ENCODE results near the gene ACTRT3.
"Not testable (repeated sequence)": the region's sequence is repeated elsewhere in the genome, so short reads cannot be mapped to it uniquely, and the experiment has no call there.

The ACTRT3 gene

GRCh38 chr3:169772305-169772896, 3.0 kb upstream of the ACTRT3 start:
- peak; percentile 56 for DNase-seq

GRCh38 chr3:169771497-169772304, 2.3 kb upstream of the ACTRT3 start:
- DNase-seq, result peak; percentile 84

- peak; percentile 71 for DNase-seq
Measured at GRCh38 chr3:169764882-169765612, 4.3 kb downstream of the ACTRT3 start, which contains the start of gene TERC. TERC (minus strand) TSS chr3:169765060.

- peak; percentile 64 for DNase-seq
Measured at GRCh38 chr3:169764312-169764881, 5.0 kb downstream of the ACTRT3 start.

GRCh38 chr3:169760479-169760878, 8.9 kb downstream of the ACTRT3 start:
- no peak for DNase-seq

- DNase-seq, result no peak
Measured at GRCh38 chr3:169759256-169759655, 10.1 kb downstream of the ACTRT3 start.

- no peak for DNase-seq
Measured at GRCh38 chr3:169758359-169758994, 10.9 kb downstream of the ACTRT3 start.

GRCh38 chr3:169755488-169755887, 13.9 kb downstream of the ACTRT3 start:
- no peak for DNase-seq

GRCh38 chr3:169754711-169755110, 14.7 kb downstream of the ACTRT3 start:
- DNase-seq, result no peak

- no peak for DNase-seq
Measured at GRCh38 chr3:169751875-169752274, 17.5 kb downstream of the ACTRT3 start.

GRCh38 chr3:169750665-169751064, 18.7 kb downstream of the ACTRT3 start:
- no peak for DNase-seq

GRCh38 chr3:169748670-169749069, 20.7 kb downstream of the ACTRT3 start:
- DNase-seq, result no peak

GRCh38 chr3:169746924-169747323, 22.4 kb downstream of the ACTRT3 start:
- DNase-seq, result no peak

GRCh38 chr3:169744366-169745054, 24.9 kb downstream of the ACTRT3 start:
- DNase-seq, result no peak

- DNase-seq, result no peak
Measured at GRCh38 chr3:169739067-169739466, 30.3 kb downstream of the ACTRT3 start.

- not testable (repeated sequence) for DNase-seq
Measured at GRCh38 chr3:169731857-169732256, 37.5 kb downstream of the ACTRT3 start.

GRCh38 chr3:169722724-169723123, 46.6 kb downstream of the ACTRT3 start:
- DNase-seq, result no peak

GRCh38 chr3:169718415-169718814, 50.9 kb downstream of the ACTRT3 start:
- DNase-seq, result not testable (repeated sequence)

All from GF-D8 (cell line).